ENCODE measurements around the gene MDK.

DNA sequence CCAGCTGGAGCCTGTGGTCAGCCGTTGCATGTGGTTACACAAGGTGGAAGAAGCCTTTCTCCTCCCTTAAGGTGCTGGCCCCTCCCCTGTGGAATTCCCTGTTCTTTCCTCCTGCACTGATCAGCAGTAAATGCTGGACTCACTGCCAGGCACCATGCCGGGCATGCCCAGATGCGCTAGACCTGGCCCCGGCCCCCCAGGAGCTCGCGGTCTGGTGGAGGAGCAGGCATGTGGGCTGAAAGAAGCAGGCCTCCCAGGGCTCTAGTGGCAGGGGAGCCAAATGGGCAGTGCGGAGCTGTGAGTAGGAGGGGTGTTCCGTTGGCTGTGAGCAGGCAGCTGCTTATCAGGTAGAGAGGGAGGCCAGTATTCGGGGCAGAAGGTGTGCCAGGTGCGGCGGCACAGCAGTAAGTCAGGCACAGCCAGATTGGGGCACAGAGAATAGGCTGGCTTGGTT is 24.0 kb upstream of the MDK start:
- TF ChIP-seq, protein P1, sequence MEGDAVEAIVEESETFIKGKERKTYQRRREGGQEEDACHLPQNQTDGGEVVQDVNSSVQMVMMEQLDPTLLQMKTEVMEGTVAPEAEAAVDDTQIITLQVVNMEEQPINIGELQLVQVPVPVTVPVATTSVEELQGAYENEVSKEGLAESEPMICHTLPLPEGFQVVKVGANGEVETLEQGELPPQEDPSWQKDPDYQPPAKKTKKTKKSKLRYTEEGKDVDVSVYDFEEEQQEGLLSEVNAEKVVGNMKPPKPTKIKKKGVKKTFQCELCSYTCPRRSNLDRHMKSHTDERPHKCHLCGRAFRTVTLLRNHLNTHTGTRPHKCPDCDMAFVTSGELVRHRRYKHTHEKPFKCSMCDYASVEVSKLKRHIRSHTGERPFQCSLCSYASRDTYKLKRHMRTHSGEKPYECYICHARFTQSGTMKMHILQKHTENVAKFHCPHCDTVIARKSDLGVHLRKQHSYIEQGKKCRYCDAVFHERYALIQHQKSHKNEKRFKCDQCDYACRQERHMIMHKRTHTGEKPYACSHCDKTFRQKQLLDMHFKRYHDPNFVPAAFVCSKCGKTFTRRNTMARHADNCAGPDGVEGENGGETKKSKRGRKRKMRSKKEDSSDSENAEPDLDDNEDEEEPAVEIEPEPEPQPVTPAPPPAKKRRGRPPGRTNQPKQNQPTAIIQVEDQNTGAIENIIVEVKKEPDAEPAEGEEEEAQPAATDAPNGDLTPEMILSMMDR (IDR thresholded peaks at IDR 0.05), result no peak
- no peak for TF ChIP-seq POLR2A (IDR thresholded peaks at IDR 0.05)

Data from stomach (tissue), 4 donors.